ENCODE data around the gene SF3A2.

Gene SF3A2

DNA sequence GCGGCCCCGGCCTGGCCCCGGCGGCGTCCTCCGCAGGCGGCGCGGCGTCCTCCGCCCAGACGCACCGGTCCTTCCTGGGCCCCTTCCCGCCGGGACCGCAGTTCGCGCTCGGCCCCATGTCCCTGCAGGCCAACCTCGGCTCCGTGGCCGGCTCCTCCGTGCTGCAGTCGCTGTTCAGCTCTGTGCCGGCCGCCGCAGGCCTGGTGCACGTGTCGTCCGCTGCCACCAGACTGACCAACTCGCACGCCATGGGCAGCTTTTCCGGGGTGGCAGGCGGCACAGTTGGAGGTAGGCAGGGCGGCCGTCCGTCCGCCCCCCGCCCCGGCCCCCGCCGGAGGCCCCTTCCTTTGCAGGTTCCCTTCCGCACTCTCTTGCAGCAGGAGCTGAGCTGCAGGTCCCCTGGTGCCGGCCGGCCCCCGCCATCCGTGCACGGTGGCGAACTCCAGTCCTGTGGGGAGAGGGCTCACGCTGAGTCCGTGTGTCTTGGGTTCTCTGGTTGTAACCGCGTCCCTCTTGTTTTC, 9.7 kb upstream of the SF3A2 start:
- no peak for DNase-seq (ENCODE audit: low read depth)

DNA sequence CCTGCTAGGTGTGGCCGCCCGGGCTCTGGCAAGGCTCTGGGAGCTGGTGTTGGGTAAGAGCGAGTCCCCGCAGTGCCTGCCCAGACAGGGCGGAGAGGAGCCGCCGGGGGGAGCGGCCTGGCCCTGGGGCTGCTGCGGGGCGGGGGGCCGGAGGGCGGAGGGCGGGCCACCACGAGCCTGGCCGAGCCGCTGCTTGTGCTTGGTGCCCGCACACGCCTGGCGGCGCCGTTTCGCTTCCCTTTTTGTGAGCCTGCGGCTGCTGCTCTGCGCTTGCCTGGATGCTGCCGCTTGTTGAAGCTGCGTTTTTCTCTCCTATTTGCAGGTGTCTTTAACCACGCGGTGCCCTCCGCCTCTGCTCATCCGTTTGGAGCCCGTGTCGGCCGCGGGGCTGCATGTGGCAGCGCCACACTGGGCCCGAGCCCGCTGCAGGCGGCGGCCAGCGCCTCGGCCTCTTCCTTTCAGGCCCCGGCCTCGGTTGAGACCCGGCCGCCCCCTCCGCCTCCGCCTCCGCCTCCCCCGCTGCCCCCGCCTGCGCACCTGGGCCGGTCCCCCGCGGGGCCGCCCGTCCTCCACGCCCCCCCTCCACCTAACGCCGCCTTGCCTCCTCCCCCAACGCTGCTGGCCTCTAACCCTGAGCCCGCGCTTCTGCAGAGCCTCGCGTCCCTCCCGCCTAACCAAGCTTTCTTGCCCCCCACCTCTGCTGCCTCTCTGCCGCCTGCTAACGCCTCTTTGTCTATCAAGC, 9.0 kb upstream of the SF3A2 start:
- DNase-seq (ENCODE audit: low read depth) = no peak

DNA sequence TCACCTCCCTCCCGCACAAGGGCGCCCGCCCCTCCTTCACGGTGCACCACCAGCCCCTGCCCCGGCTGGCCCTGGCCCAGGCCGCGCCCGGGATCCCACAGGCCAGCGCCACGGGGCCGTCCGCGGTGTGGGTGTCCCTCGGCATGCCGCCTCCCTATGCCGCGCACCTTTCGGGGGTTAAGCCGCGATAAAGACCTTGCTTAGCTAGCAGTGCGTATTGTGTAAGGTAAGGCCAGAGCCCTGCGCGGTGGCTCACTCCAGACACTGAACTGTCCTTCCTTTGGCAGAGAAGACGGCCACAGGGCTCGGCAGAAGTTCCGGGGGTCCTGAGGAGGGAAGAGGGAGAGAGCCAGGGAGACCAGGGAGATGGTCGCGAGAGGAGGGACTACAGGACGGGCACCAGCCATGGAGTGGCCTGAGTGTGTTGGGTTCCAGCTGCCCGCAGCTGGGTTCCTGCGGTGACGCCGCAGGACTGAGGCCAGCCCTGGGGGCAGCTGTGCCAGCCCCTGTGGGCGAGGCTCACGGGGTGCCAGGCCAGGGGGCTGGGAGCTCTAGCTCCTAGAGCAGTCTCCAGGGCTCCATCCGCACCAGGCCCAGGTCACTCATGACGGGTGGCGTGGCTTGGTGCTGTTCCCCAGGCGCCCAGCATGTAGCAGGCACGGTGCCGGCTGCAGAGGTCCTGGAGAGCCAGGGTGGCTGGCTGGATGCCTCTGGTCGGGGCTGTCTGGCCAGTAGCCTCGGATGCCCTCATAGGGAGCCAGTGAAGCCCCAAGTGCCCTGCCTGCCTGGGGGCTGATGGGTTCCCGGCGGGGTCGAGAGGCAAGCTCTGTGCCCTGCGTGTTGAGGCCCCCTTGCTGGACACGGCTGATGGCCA, 8.2 kb upstream of the SF3A2 start:
- DNase-seq (ENCODE audit: low read depth) = no peak

DNA sequence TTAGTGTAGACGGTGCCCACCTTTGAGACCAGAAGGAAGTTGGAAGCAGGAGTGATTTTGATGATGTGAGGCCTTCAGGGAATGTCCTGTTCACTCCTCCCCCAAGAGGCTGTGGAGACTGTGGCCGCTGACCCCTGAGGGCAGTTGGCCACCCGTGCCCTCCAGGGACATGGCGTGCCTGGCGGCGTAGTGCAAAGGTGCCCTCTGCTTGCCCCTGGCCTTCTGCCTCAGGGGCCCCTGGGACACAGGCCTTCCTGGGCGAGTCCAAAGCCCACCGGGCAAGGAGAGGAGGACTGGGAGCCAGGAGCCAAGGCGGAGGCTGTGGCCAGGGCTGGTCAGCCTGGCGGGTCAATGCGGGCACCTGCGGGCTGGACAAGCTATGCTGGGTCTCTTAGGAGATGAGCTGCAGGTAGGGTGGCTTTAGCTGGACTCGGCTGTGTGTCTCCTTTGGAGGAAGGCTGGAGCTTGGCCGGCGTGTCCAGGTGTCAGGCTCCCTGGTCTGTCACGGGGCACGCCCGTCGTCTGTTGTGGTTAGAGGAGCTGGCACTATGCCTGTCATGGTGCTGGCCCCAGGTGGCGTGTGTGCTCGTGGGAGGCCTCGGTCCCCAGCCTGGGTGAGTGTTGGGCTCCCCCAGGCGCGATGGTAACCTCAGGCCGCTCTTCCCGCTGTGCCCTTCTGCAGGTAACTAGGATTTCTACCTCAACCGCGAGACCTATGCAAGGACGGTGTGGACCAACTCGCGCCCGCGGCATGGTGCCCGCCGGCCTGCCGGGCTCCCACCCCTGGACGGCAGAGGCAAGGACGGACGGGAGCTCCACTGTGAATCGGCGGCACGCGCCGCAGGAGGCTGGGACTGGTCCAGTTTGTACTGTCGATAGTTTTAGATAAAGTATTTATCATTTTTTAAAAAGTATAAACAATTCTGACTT, 7.3 kb upstream of the SF3A2 start:
- no peak for DNase-seq (ENCODE audit: low read depth)

DNA sequence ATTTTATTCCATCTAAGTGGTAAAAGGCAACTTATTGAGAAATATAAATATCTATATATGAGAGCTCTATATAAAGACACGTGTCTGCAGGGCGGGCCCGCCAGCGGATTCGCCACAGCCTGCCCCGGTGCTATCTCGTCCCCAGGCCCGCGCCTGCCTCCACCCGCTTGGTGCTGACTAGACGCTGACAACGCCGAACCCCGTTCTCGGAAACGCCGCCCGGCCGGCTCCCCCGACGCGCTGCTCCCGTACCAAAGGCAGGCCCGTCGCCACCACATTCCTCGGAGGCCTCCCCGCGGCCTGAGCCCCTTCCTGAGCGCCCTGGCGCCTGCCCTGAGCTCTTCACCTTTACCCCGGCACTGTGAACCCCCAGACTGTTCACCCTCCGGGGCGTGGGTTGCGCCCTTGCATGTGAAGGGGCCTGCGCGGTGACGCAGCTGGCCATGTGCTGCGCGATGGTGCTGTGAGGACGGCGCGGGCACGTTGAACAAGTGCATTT, 6.5 kb upstream of the SF3A2 start:
- no peak for DNase-seq (ENCODE audit: low read depth)

DNA sequence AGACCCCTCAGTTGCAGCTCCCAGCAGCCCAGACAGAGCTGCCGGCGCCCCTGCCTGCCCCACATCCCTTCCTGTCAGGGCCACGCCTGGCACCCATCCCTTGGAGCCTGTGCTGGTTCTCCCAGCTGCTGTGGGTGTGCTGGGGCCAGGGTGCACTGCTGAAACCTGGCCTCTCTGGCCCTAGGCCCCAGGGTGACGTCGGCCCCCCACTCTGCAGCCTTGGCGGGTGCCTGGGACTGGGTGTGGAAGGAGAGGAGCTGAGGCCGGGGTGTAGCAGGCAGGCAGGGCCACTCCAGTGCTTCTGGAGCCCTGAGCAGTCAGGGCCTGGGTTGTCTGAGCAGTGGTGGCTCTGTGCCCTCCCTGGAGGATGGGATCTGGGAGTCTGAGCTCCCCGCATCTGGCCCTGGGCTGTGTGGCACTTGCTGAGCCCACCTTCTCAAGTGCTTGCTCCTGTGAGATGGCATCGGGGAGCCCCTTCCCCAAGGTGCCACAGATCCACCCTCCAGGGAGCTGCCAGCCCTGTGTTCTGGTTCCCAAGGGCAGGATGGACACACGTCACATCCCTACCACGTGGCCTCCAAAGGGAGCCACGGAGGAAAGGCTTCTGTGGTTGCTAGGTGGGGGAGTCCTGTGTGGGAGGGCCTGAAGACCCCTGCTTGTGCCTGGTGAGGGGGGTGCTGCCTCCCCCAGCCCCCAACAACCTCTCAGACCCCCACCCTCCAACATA, 5.7 kb upstream of the SF3A2 start:
- no peak for DNase-seq (ENCODE audit: low read depth)

DNA sequence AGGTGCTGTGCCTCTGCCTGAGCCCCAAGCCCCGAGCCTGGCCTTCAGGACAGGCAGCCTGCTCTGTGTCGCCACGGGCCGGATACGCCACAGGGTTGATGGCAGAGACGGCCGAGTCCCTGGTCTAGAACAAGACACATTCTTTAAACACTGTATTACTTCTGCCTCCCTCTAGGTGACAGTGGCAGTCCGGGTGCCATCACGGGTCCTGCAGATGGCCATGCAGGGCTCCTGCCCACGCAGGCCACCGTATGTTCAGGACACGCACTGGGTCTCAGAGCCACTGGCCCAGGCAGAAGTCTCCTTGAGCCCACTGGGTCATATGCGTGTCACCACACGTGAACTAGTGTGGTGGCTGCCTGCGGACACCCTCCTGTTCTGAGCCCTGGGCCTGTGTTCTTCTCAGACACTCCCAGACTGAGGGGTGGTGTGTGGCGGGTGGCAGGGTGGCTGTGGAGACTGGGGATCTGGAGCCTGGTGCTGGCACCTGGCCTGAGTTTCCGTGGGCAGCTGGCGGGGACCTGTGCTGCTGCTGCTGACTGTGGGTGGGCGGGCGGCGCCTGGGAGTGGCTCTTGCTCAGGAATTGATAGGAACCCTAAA, 4.9 kb upstream of the SF3A2 start:
- no peak for DNase-seq (ENCODE audit: low read depth)

DNA sequence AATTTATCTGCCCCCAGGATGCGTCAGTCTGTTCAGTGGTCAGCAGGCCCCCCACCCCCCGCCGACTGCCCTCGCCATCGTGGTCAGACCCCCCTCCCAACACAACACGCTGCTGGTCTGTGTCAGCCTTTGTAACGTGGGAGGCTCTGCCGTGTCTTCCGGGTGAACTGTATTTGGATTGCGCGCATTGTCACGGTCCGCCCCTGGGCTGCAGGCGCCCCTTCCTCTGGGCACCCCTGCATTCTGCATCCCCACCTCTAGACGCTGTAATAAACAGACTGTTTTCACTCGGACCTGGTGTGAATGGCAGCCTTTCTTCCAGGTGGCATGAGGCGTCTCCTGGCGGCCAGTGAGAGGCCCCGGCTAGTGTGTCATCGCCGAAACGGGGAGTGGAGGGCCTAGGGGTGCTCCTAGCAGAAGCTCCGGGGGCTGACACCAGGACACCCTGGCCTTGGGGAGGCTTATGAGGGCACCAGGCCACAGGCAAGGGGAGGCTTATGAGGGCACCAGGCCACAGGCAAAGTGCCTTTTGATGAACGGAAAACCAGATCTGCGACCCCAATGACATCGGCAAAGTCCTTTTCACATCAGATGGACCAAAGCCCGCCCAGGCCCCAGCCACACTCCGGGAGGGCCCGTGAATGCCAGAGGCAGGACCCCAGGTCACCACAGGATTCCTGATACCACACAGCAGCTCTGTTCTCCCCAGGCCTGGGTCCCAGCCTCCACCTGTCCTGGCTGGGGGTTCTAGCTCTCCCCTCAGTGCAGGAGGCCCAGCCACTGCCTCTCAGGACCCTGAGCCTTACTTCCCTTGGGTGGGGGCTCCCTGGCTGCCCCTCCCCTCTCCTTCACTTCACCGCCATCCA, 4.1 kb upstream of the SF3A2 start:
- DNase-seq (ENCODE audit: low read depth) = no peak

DNA sequence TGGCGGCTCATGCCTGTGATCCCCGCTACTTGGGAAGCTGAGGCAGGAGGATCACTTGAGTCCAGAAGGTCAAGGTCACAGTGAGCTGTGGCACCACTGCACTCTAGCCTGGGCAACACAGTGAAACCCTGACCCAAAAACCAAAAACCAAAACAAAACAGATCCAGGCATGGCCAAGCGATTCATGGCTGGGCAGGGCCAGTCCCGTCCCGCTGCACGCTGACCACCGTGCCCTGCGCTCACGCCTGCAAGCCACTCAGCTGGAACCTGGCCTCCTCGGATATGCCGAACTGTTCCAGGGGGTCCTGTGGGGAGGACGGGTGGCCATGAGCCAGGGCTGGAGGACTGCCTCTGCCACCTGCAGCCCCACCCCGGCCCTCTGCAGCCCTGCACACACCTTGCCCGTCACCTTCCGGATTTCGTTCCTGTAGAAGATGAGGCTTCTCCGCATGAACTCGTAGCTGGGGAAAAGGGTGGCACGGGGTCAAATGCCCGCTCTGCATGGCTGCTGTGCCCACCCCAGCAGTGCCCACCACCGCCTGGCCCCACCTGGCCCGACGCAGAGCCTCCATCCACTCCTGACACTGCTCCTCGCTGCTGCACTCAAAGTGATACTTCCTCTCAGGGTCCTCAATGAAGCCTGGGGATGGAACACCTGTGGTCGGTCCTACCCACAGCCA, 2.9 kb upstream of the SF3A2 start:
- DNase-seq (ENCODE audit: low read depth) = no peak

DNA sequence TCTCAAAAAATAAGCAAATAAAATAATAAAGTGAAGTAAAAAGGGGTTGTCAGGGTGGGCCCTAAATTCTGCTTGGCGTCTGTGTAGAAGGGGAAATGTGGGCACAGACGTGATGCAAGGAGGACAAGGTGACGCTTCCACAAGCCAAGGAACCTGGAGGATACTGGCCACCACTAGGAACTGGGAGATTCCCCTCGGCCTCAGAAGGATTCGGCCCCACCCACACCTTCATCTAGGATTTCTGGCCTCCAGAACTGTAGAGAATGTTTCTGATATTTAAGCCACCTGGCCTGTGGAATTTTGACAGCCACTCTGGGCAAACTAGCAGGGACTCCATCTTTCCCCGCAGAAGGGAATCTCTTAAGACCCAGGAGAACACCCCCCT, 1.6 kb upstream of the SF3A2 start:
- no peak for DNase-seq (ENCODE audit: low read depth)

DNA sequence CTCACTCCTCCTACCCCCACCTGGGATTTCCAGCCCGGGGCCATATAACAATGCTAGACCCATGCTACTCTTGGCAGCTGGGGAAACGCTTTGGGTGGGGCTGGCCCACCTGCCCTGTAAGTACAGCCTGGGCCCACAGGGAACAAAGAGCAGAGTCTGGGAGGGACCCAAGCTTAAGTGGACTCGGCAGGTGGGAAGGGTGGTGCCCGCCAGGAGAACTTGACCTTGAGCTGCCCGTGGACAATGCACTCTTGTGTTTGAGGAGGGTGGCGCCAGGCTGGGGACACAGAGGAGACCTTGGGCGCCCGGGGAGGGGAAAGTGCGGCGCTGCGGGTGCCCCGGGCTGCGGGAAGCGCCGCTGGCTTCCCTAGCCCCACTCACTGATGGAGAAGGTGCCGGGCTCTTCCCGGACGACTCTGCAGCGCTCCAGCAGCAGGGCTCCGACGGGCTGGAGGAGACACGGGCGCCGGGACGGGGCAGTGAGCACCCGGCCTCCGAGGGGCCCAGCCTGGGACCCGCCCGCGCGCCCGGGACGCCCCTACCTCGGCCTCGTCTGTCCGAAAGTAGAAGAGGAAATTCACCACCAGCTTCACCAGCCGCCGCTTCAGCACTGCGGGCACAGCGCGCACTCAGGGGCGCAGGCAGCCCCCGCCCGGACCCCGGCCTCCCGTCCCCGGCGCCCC, 1.1 kb upstream of the SF3A2 start:
- no peak for DNase-seq (ENCODE audit: low read depth)

DNA sequence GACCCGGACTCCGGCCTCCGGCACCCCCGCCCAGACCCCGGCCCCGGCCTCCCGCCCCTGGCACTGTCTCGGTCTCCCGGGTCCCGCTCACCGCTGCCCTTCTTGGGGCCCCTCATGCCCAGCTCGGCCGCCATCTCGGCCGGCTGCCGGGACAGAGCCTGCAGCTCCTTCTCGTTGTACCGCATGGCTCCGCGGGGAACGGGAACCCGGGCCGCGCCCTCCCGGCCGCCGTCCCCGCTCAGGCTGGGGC, 635 bp upstream of the SF3A2 start:
- DNase-seq (ENCODE audit: low read depth) = no peak

DNA sequence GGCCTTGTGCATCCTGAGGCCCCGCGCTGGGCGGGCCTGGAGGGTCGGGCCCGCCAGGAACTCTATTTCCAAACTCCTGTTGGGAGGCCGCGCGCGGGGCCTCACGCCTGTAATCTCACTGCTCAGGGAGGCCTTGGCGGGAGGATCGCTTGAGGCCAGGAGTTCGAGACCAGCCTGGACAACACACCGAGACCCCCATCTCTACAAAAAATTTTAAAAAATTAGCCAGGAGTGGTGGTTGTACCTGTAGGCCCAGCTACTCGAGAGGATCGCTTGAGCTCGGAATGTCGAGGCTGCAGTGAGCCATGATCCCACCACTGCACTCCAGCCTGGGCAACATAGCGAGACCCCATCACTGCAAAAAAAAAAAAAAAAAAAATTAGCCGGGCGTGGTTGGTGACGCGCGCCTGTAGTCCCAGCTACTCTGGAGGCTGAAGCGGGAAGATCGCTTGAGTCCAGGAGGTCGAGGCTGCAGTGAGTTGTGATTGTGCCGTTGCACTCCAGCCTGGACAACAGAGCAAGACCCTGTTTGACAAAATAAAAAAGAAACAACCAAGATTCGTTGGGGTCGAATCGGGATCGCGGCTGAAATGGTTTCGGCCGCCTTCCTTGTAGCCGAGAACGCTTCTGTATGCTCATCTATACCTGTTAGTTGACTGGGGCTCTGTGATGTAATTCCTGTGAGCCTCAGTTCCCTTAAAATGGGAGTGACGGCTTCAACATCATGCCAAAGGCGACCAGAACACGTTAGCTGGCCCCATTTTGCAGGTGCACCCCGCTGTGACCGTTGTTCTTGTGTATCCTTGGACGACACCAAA, 636 bp downstream of the SF3A2 start:
- no peak for DNase-seq (ENCODE audit: low read depth)

DNA sequence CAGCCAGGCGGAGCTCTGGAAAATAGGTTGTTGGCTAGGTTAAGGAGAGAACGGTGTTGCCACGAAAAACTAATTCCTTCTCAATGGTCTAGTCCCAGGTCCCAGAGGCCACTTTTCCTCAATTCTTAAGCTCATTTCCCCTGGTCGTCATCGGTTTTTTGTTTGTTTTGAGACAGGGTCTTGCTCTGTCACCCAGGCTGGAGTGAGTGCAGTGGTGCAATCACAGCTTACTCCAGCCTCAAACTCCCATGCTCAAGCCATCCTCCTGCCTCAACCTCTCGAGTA, 1.2 kb downstream of the SF3A2 start:
- no peak for DNase-seq (ENCODE audit: low read depth)

DNA sequence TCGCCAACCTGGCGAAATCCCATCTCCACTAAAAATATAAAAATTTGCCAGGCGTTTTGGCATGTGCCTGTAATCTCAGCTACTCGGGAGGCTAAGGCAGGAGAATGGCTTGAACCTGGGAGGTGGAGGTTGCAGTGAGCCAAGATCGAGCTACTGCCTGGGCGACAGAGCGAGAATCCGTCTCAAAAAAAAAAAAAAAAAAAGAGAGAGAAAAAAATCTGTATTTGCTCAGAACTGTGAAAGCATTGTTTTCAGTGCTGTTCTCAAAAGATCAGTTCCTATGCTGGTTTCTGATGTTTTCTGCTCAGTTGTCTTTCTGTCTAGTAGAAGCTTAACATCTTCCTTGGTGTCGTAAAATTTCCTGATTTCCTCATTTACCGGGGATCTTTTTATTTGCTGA, 2.5 kb downstream of the SF3A2 start:
- DNase-seq (ENCODE audit: low read depth) = no peak

DNA sequence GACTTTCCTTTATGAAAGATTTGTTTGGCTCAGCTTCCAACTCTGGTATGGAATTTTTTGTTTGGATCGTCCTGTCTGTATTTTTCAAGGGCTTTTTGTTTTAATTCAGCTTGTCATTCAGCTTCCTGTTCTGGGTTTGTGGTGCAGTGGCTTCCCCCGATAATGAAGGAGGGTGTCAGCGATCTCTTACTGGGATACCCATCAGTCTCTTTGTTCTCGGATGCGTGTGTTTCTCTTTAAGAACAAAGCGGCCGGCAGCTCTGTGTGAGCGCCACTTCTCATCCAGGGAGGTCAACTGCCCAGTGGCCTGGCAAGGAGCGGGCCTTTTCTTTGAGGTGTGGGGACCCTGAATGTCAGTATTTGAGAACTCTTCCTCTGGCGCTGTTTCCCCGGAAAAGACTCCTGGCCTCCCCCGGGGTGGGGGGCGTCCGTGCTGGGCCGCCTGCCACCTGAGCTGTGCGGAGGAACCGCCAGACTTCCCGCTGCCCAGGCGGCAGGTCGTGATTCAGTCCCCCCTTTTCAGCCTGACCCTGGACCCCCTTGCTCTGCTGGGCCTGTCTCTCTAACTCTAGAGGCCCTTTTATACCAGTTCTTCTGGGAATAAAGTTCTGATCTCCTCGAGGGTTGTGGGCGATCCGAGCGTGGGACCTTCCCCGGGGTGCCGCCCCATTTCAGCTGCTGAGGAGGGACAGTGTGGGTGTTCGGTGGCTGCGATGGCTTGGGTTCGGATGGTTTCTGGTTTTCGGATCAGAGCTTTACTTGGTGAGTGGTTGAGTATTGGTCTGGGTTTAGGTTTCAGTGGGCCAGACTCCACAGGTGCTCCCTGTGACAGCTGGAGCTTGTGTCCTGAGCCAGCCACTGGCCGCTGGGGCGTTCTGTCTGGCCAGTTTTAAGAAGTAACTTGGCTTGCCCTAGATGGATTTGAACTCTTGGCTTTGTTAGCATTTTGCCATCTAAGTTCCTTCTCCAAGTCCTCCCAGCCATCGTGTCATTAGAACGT, 3.4 kb downstream of the SF3A2 start:
- no peak for DNase-seq (ENCODE audit: low read depth)

Measured in activated T-cell treated with anti-CD3 and anti-CD28 coated beads for 48 hours (primary cell).